DMS79 treated with DMSO at 0.1 percent for 48 hours (cell line): ENCODE measurements around the gene GTF3C1.

Source experiments
- DNase-seq: peaks from one replicate; lab custom pipeline; 2025; lab: John Stamatoyannopoulos, UW

Gene GTF3C1

DNA sequence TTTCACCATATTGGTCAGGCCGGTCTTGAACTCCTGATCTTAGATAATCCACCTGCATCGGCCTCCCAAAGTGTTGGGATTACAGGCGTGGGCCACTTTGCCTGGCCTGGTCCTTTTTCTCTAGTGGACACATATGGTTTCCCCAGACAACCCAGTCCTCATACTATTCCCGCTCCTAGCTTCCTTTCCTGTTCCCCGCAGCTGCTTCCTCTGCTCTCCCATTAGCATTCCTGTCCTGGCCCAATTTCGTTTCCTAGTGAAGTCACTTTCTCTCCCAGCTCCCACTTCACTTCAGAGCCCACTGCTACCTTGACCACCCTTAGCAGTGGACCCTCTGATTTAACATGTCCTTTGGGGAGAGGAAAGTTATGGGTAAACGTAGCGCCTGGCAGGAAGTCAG, 11.5 kb upstream of the GTF3C1 start:
- DNase-seq: no peak

DNA sequence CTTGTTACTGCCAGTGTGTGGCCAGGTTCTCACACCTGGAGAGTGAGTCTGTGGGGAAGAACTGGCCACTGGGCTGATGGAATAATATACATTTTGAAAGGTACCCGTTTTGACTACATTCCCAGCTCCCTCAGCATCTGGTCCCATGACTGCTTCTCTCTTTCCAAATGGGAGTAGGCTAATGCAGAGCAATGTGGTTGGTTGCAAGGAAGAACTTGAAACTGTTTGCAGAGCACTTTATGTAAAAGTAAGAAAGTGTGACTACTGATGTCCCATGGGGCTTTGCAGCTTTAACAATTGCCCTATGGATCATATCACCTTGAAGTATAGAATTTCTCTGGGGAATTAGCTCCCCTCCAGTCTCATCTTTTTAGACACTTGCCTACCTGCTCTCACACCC, 9.2 kb upstream of the GTF3C1 start:
- no peak for DNase-seq

DNA sequence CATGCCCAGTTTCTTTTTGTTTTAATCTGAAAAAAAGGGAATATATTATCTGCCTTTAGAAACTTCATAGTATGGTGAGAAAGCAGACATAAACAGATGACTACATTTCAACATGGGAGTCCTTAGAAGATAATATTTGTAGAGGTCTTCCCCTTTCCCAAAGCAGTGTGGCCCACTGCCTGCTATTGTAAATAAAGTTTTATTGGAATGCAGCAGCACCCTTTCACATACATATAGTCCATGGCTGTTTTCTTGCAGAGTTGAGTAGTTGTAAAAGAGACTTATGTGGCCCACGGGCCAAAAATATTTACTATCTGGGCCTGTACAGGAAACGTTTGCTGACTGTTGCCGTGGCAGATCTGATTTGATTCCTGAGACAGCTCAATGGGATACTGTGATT, 8.7 kb upstream of the GTF3C1 start:
- DNase-seq: no peak

DNA sequence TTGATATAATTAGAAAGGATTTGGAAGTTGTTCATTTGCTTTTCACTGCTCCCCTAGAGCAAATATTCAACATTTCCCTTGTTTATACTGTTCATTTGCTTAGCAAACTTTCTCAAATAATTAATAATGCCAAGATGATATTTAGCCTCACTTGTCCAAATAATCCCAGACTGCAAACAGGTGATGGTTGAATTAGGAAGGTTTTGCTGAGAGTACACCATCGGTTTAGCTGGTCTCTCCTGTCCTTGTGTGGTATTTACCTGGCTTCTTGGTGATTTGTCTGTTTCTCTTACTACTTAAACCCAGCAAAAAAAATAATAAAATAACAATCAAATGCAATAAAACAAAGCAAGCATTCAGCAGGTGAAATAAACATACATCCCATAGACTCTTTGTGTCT, 6.8 kb upstream of the GTF3C1 start:
- no peak for DNase-seq

DNA sequence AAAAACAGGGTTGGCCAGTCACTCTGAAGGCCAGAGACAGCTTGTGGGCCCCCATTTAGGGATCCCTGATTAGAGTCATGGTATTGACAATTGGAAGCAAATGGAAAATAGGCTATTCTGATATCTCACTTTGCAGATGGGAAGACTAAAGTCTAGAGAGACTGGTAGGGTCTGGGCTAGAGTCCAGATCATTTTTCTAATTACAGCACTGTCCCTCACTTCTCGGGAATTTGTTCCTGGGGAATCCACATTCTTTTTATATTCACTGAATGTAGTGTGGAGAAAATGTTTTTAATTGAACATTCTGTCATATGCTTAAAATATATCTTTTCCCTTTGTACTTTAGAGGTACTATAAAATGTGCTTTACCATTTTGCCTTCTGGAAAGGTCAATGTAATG, 1.3 kb upstream of the GTF3C1 start:
- no peak for DNase-seq

DNA sequence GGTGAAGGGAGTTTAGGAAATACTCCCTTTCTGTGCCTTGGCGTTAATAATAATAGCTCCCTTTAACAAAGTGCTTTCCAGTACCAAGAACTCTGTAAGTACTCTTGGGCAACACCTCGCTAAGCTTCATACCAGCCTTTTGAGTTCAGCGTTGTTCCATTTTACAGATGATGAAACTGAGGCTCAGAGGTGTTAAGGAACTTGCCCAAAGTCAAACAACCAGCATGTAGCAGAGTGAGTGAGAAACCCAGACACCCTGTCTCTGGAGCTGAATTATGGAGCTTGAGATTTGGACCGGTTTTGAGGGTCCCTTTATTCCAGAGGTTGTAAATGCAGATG, 838 bp upstream of the GTF3C1 start:
- no peak for DNase-seq

DNA sequence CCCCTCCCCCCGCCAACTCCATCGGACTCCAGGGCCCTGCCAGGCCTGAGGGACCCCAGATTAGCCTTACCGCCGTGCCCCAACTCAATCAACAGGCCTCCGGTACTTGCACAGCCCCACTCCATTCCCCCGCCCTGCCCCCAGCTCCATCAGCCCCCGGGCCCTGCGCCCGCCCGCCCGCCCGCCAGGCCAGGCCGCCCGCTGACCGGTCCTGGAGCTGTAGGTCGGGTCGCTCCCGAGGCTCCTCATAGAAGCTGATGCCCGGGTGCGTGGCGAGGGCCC, 308 bp downstream of the GTF3C1 start:
- DNase-seq: no peak

DNA sequence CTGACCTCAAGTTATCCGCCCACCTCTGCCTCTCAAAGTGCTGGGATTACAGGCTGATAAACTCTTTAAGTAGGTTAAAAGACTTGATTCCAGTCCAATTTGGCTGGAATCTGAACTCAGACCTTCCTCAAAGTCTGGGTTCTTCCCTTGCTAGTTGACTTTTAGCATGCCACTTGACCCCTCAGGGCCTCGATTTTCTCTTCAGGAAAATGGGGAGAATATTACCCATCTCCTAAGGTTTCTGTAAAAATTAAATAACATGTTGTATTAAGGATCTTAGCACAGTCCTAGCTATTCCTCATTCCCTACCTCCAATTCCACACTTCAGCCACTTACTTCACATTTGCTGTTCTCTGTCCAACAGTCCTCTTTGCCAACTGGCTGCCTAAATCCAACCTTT, 1.9 kb downstream of the GTF3C1 start:
- DNase-seq: no peak

DNA sequence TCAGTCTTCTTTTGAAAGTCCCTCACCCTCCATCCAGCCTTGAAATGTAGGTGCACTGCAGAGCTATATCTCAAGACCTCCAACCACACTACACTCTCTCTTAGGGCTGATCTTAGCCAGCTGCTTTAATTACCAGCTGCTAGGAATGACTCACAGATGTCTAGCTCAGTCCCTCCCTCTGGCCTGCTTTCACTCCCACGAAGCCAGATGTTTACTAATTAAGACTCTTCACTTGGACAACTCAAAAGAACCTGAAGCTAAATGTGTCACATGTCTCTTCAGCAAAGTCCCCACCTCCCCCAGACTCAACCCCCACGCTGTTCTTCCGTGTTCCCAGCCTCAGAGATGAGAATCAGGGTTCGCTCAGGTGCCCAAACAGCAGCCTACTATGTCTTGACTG, 2.6 kb downstream of the GTF3C1 start:
- no peak for DNase-seq

DNA sequence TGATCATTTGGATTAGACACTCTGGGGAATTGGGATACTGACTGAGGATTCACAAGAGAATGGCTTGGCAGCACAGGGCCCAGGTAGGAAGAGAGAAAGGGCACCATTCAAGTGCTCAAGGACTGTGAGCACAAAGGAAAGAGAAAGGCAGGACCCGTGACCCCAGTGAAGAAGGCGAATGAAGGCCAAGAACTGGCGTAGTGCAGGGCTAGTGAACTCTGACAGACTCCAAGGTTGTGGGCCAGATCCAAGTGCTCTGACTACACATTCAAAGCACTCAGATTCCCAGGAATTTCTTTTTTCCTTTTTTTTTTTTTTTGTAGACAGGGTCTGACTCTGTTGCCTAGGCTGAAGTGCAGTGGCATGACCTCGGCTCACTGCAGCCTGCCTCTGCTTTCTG, 5.0 kb downstream of the GTF3C1 start:
- DNase-seq: no peak

DNA sequence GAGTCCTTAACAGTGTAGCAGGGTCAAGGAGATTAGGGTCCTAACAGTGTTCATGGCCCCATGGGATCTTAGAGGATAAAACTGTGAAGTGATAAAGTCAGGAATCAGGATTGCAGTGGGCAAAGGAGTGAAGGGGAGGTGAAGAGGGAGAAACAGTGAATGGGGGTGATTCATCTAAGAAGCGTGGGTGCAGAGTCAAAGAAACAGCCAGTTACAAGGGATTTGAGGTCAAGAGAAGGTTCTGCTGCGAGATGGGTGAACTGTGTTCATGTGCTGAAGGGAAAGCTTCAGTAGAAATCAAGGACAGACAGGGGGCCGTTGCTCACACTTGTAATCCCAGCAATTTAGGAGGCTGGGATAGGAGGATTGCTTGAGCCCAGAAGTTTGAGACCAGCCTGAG, 5.9 kb downstream of the GTF3C1 start:
- DNase-seq: no peak

DNA sequence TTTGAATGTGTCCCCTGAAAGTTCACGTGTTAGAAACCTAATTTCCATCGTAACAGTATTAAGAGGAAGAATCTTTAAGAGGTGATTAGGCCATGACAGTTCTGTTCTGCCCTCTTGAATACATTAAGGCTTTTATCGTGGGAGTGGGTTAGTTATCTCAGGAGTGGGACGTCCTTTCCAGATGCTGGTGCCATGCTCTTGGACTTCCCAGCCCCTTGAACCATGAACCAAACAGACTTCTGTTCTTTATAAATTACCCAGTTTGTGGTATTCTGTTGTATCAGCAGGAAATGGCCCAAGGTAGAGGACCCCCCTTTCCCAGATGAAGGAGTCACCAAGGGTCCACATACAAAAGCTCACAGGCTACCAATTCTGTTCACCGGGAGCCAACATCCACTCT, 10.1 kb downstream of the GTF3C1 start:
- DNase-seq: no peak

DNA sequence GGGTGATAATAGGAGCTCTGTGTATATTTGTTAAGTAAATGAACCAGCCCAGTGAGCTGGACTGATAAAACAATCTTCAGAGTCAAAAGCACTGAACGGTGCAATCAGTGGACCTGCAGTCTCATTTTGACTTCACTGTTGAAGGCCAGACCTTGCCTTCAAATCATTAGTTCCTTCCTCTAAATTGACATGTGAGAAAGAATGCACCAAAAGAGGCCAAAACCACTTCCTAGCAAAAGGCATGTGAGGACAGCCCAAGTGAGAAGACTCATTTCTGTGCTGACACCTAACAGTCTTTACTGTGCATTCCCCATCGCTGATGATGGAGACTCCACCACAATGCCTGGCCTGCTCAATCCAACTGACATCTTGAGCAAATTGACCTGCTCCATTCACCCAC, 10.6 kb downstream of the GTF3C1 start:
- DNase-seq: no peak

DNA sequence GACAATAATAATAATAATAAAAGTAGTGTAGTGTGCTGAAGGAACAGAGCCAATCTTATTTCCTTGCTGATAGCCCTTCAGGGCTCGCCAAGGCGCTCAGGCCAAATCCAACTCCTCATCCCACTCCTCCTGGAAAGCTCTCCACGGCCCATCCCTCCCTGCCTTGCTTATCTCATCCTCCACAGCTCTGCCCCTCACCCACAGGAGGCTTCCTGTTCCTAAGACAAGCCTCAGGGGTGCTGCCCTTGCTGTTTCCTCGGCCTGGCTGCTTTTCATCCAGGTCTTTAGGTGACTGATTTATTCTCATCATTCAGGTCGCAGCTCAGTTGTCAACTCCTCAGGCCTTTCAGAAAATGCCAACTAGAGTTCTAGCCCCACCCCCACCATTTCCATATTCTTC, 11.2 kb downstream of the GTF3C1 start:
- DNase-seq: no peak

DNA sequence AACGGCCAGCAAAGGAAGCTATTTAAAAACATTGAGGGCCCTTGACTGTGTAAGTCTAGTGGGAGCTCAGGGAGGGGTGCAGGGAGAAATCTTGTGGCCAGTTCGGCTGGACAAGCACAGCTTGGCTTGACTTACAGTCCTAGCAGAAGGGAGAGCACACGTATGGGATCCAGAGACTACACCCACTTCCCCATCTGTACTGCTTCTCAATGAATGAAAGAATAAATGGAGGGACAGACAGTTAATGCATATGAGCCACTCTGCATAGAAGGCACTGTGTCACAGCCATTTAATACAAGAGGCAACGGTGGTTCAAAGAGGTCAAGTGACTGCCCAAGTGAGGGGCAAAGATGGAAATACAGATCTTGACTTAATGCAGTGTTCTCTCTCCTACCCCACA, 15.5 kb downstream of the GTF3C1 start:
- no peak for DNase-seq

DNA sequence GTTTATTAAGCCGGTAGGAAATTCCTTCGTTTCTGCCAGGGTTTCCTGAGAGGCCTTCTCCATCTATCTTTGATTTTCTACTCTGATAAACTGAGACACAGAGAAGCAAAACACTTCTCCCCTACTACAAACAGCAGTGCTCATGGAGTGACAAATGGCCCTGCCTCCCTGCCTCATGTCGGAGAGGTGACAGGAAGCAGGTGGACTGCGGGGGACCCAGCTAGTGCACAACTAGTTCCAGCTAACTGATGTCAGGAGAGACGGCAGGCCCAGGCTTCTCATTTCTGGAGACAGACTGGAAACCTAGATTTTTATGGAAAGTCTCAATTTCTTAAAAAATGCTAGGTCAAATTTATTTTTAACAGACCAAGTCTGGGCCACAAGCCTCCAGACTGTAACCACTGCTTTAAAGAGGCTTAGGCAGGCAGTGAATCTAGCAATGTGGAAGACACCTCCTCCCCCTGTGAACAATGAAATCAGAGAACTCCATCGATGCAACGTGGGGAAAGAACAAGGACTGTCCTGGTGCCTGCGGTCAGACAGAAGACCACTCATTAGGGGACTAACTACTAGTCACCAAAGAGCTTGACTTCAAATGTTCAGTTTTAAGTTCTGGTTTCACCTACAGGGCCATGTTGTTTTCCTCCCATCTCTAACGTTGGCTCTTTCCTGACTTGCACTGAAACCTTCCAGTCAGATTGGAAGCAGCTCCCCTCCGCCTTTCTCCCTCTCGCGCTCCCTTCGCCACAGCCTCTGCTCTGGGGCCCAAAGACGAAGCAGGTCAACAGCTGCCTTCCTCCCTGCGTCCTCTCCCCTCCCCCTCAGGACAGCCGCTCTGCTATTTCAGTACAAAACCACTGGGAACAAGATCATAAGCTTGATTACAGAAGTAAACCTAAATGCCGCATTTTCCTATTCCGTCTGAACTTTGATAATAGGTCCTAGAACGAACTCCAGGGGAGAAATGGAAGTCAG, 17.6 kb downstream of the GTF3C1 start:
- no peak for DNase-seq

DNA sequence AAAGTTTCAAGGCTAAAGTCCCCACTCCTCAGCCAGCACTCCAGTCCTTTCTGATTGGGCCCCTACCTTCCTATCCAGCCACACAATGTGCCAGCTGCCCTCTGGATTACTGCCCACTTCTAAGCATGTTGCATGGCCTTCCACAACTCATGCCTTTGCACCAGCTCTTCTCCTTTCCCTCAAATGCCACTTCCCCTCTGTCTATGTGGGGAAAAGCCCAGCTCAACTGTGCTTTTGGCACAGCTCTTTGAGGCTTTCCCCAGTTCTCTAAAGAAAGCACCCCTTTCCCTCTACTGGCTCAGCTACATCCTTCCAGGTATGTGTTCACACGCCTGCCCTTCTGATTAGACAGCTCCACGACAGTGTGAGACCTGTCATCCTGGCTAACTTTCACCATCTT, 18.5 kb downstream of the GTF3C1 start:
- DNase-seq: no peak

DNA sequence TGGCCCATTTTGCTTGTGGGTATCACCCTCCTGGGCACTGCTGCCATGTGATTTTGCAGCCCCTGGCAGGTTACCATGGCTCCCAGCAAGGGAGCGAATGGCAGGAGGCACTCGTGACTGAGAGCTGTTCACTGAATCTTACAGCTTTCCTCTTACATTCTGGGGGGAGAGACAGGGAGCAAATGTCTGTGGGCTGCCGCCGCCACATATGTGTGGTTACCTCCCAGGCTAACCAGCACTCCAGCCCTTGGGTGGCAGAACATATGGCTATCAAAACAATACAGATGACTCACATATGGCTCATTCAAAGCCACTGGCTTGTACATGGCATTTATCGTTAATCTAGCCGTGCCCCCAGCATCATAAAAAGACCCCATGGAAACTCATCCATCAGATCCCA, 19.8 kb downstream of the GTF3C1 start:
- no peak for DNase-seq

DNA sequence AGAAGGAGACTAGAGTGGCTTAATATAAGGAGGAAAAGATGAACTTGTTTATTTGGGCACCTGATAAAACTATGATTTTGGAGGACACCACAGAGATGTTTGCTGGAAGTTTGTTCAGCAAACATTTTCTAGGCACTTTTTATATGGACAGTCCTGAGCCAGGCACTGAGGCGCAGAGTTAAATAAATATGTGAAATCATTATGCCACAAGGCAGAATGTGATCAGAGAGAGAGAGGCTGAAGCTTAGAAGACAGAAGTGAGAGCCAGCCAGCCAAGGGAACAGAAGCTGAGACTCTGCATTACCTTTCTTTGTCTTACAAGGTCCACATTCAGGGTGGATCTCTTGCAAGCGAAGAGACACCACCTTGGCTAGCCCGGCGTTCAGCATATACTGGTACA, 21.4 kb downstream of the GTF3C1 start:
- DNase-seq: no peak

DNA sequence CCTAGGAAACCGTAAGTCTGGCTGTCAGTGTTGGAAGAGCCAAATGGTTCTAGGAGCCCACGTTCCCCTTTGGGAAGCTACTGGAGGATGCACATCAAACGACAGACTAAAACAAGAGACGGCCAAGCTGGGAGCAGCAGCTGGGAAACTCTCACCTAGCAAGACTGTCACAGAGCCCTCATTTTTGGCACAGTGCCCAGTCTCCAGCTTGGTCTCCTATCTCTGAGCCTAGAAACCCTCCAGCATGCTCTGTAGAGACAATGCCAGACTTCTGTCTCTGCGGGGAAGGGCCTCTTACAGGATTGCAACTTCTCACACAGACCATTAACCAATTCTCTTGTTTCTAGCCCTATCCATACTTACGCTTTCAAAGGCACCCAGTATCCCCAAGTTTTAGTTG, 23.5 kb downstream of the GTF3C1 start:
- peak; percentile 39 for DNase-seq

DNA sequence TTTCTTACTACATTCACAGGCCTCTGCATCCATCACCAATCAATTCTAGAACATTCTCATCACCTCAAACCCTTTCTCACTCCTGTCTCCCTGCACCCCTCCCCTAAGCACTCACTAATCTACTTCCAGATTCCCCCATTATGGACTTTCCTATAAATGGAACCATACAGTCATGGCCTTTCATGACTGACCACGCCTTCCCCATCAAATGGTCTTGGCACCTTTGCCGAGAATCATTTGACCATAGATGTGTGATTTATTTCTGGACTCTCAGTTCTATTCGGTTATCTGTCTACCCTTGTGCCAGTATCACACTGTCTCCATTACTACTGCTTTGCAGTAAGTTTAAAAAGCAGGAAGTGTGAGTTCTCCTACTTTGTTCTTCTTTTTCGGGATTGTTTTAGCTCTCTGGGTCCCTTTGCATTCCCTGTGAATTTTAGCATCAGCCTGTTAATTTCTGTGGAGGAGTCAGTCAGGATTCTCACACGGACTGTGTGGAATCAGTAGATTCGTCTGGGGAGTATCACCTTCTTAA, 27.5 kb downstream of the GTF3C1 start:
- no peak for DNase-seq

DNA sequence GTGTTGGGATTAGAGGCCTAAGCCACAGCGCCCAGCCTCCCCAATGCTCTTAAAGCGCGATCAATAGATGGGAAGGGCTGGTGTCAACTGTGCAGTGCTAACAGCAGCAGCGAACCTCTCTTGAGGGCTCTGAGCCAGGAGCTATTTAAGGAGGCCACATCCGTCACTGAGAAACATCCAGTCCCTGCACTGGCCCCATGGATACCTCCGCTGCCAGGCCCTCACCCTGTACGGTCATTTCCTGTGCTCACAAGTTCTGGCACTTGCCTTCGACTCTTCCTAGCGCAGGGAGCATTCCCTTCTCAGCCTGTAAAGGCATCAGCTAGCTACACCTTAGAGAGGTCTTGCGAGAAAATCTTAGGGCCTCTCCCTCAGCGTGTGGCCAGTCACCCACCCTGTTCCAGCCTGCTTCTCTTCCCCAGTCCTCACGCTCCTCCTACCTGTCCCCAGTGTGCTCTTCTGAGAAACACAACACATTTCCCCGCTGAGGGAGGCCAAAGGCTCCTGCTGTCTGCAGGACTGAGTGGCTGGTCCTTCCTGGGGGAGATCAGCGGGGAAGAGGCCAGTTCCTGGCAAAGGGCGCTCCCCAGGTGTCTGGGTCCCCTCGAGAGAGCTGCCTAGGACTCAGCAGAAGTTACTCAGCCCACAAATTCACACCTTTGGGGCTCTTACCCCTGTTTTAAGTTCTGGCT, 28.6 kb downstream of the GTF3C1 start:
- DNase-seq: no peak

DNA sequence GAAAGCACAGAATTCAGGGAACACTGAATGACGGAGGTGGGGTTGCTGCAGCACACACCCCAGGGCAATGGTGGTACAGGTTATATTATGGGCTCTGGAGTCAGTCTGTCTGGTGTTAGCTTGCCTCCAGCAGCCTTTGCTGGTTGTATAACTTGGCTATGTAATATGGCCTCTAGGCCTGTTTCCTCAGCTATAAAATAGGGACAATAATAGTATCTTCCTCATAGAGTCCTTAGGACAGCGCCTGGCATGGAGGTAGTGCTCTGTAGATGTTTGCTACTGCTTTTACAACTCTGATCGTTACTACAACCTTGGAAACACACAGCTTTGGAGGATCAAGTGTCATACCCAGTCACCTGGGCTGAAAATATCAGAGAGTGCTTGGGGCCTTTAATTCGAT, 31.5 kb downstream of the GTF3C1 start:
- DNase-seq: no peak

DNA sequence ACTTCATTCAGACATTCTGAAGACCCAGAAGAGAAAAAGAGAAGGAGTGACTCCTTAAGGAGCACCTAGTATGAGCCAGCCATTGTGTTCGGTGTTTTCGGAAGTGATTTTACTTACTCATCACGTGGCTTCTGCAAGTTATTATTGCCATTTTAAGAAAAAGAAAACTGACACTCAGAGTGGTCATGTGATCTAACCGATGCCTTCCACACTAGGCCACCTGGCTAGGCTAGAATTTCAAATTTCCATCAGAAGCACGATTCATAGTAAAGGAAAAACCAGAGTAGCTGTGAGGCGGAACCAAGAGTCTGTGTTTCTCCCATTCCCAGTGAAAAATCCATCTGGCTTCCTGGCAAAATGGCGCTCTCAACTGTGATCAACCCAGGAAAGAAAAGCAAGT, 32.0 kb downstream of the GTF3C1 start:
- DNase-seq: no peak
